Skin of body (tissue), 2 donors: ENCODE measurements around the gene MASP1. TPM values are rescaled to one million over a fixed set of nuclear protein-coding genes. Genes with fewer than 3 reads are reported as not detected.

Experiments
- DNase-seq: peaks from one replicate; lab custom pipeline; 2025; lab: John Stamatoyannopoulos, UW
- total RNA-seq: library from RNA; depleted of rRNA; stranded (reverse); fragments of >200 nt; gene quantifications from one replicate; pipeline ENCODE4 v1.2.3, GENCODE V29; 2014

Gene MASP1
- total RNA-seq, result 26.5 TPM

- peak; percentile 17 for DNase-seq
These were observed at the start of gene MASP1 for GRCh38 chr3:187291512-187292132. Gene MASP1, minus strand, starts transcription at chr3:187291737. Its CDS starts 105 bp downstream, at chr3:187291632.

- DNase-seq, result no peak
These were observed 49.0 kb upstream of the MASP1 start for GRCh38 chr3:187340578-187340977.

GRCh38 chr3:187336322-187336721 is 44.8 kb upstream of the MASP1 start:
- DNase-seq, result no peak

GRCh38 chr3:187334904-187335303 is 43.4 kb upstream of the MASP1 start:
- no peak for DNase-seq

- DNase-seq, result no peak
These were observed 37.2 kb upstream of the MASP1 start for GRCh38 chr3:187328691-187329090.

GRCh38 chr3:187327845-187328244 is 36.3 kb upstream of the MASP1 start:
- no peak for DNase-seq

GRCh38 chr3:187325632-187326031 is 34.1 kb upstream of the MASP1 start:
- no peak for DNase-seq

GRCh38 chr3:187323091-187323490 is 31.6 kb upstream of the MASP1 start:
- DNase-seq, result no peak

GRCh38 chr3:187322291-187322690 is 30.8 kb upstream of the MASP1 start:
- DNase-seq, result no peak

GRCh38 chr3:187321766-187322165 is 30.2 kb upstream of the MASP1 start:
- DNase-seq, result no peak

- peak; percentile 72 for DNase-seq
These were observed 28.3 kb upstream of the MASP1 start for GRCh38 chr3:187319699-187320302.

GRCh38 chr3:187318819-187319616 is 27.5 kb upstream of the MASP1 start:
- DNase-seq, result peak; percentile 85

GRCh38 chr3:187315872-187316271 is 24.3 kb upstream of the MASP1 start:
- no peak for DNase-seq

- no peak for DNase-seq
These were observed 22.6 kb upstream of the MASP1 start for GRCh38 chr3:187314176-187314575.

GRCh38 chr3:187310954-187311470 is 19.5 kb upstream of the MASP1 start:
- no peak for DNase-seq

GRCh38 chr3:187310226-187310625 is 18.7 kb upstream of the MASP1 start:
- DNase-seq, result no peak

GRCh38 chr3:187305881-187306280 is 14.3 kb upstream of the MASP1 start:
- DNase-seq, result no peak

GRCh38 chr3:187299611-187300010 is 8.1 kb upstream of the MASP1 start:
- DNase-seq, result no peak

GRCh38 chr3:187296911-187297310 is 5.4 kb upstream of the MASP1 start:
- no peak for DNase-seq

- no peak for DNase-seq
These were observed 4.5 kb upstream of the MASP1 start for GRCh38 chr3:187296058-187296457.

- no peak for DNase-seq
These were observed 3.9 kb upstream of the MASP1 start for GRCh38 chr3:187295316-187296034.
